B cell (primary cell): Measurements from ENCODE around the gene MTHFD2L. TPM values are rescaled to one million over a fixed set of nuclear protein-coding genes. Genes with fewer than 3 reads are reported as not detected.

ENCODE experiments used
- ATAC-seq: fragments of 200-7000 bp; cut with Tn5 transposase; one replicate; pipeline ENCODE4 v1.10.0; 2021; ENCODE audit warnings: low read depth, mild to moderate bottlenecking, moderate number of reproducible peaks, moderate library complexity
- CTCF ChIA-PET: fragments of 350-600 bp; sonication (Branson Sonifier 250); formaldehyde crosslinking; loops from one replicate; lab custom pipeline; 2021; ENCODE audit warnings: antibody characterized with exemption, inconsistent platforms; lab: Charles Lee
- POLR2A ChIA-PET: fragments of 350-600 bp; sonication (Branson Sonifier 250); formaldehyde crosslinking; loops from one replicate; lab custom pipeline; 2021; ENCODE audit warnings: antibody characterized with exemption; lab: Charles Lee
- DNase-seq: peaks from one replicate; pipeline ENCODE4 v3.0.0; 2013
- H2AFZ ChIP-seq: 2 replicates; pipeline ENCODE4 v1.6.1; 2012; ENCODE audit warnings: mild to moderate bottlenecking, low read depth, low read length; ENCODE audit not compliant: insufficient read depth, poor library complexity, severe bottlenecking
- H3K27ac ChIP-seq, 2 donors: 1 replicate in 1 of 2; 2 replicates in 1 of 2; pipeline ENCODE4 v1.5.1; 2012 to 2013; ENCODE audit warnings: low read length in 2 of 2, mild to moderate bottlenecking in 2 of 2, moderate library complexity in 1 of 2
- H3K27me3 ChIP-seq, 4 experiments: fragments of 200-600 bp in 1 of 4; sonication (generic) in 1 of 4; replicated peaks in 1 of 4; 1 replicate in 2 of 4; 2 replicates in 2 of 4; pipeline versions ENCODE4 v1.6.1 to v1.7.0; 2013 to 2016; ENCODE audit warnings: low read length in 3 of 4, mild to moderate bottlenecking in 2 of 4, mixed read lengths in 1 of 4, moderate library complexity in 1 of 4; ENCODE audit not compliant: insufficient read depth in 4 of 4, control insufficient read depth in 3 of 4; ENCODE audit errors: control extremely low read depth in 1 of 4
- H3K36me3 ChIP-seq, 2 experiments: replicated peaks in 1 of 2; 1 replicate in 1 of 2; 2 replicates in 1 of 2; pipeline versions ENCODE4 v1.6.1 to v1.7.1; 2013; ENCODE audit warnings: low read length in 1 of 2; ENCODE audit not compliant: insufficient read depth in 2 of 2, control insufficient read depth in 1 of 2; ENCODE audit errors: control extremely low read depth in 1 of 2, extremely low read depth in 1 of 2
- H3K4me1 ChIP-seq, 2 donors: fragments of 200-600 bp in 1 of 2; sonication (generic) in 1 of 2; 1 replicate in 1 of 2; 2 replicates in 1 of 2; pipeline versions ENCODE4 v1.5.1 to v1.6.1; 2013 to 2017; ENCODE audit warnings: low read length in 2 of 2; ENCODE audit not compliant: control insufficient read depth in 2 of 2, insufficient read depth in 2 of 2
- H3K4me2 ChIP-seq: replicated peaks from 2 replicates; pipeline ENCODE3; 2012; ENCODE audit warnings: mild to moderate bottlenecking, low read depth, low read length; ENCODE audit not compliant: poor library complexity, severe bottlenecking
- H3K4me3 ChIP-seq, 5 experiments: fragments of 200-600 bp in 1 of 5; sonication (generic) in 1 of 5; 1 replicate in 3 of 5; 2 replicates in 2 of 5; pipeline versions ENCODE4 v1.5.1 to v1.7.0; 2011 to 2016; ENCODE audit warnings: low read length in 4 of 5, mild to moderate bottlenecking in 4 of 5, low read depth in 2 of 5, control low read depth in 1 of 5, moderate library complexity in 1 of 5; ENCODE audit not compliant: insufficient read depth in 1 of 5; ENCODE audit errors: control extremely low read depth in 1 of 5, extremely low read depth in 1 of 5
- H3K79me2 ChIP-seq: fragments of 200-600 bp; sonication (generic); one replicate; pipeline ENCODE4 v1.6.0; 2016; ENCODE audit warnings: low read length; ENCODE audit not compliant: control insufficient read depth, insufficient read depth
- H3K9ac ChIP-seq: fragments of 200-600 bp; sonication (generic); 2 replicates; pipeline ENCODE4 v1.6.1; 2017; ENCODE audit warnings: mild to moderate bottlenecking, low read length, moderate library complexity
- H3K9me3 ChIP-seq, 3 donors: one replicate each; pipeline versions ENCODE4 v1.6.1 to v1.7.1; 2013; ENCODE audit warnings: low read length in 2 of 3; ENCODE audit not compliant: control insufficient read depth in 2 of 3, insufficient read depth in 1 of 3; ENCODE audit errors: control extremely low read depth in 1 of 3
- H4K20me1 ChIP-seq: 2 replicates; pipeline ENCODE4 v1.6.0; 2012; ENCODE audit warnings: mild to moderate bottlenecking, low read length; ENCODE audit not compliant: insufficient read depth, control insufficient read depth, poor library complexity, severe bottlenecking
- H3K27ac Mint-ChIP-seq: one replicate; pipeline ENCODE4 v1.8.0; 2021; ENCODE audit warnings: mixed read lengths
- H3K27me3 Mint-ChIP-seq: one replicate; pipeline ENCODE4 v1.8.0; 2021; ENCODE audit warnings: mixed read lengths
- H3K4me1 Mint-ChIP-seq: one replicate; pipeline ENCODE4 v1.8.0; 2021; ENCODE audit warnings: mixed read lengths
- H3K4me3 Mint-ChIP-seq: one replicate; pipeline ENCODE4 v1.8.0; 2021; ENCODE audit warnings: mixed read lengths
- H3K9me3 Mint-ChIP-seq: one replicate; pipeline ENCODE4 v1.8.0; 2022; ENCODE audit warnings: mixed read lengths; ENCODE audit not compliant: insufficient read depth
- CTCF ChIP-seq: fragments of 200-600 bp; IDR thresholded peaks from one replicate; pipeline ENCODE4 v1.8.0; 2022; ENCODE audit warnings: antibody characterized with exemption, mild to moderate bottlenecking
- EZH2 ChIP-seq: IDR thresholded peaks from 2 replicates; pipeline ENCODE4 v1.6.1; 2012; ENCODE audit warnings: borderline replicate concordance, low read depth, mild to moderate bottlenecking, moderate library complexity, low read length; ENCODE audit not compliant: insufficient read depth, poor library complexity, severe bottlenecking
- WGBS: methylation state at CpG from one replicate; pipeline ENCODE4 v1.1.5; 2013; ENCODE audit warnings: missing lambda C conversion rate; ENCODE audit not compliant: insufficient coverage; 5-methylcytosine and 5-hydroxymethylcytosine counted together
- intact Hi-C: fragments of 100-400 bp; cut with micrococcal nuclease; formaldehyde crosslinking; loops from one replicate; pipeline ENCODE4 v1.10.0; 2022
- polyA plus RNA-seq: library from polyadenylated mRNA; depleted of rRNA; stranded (reverse); fragments of >200 nt; gene quantifications from 2 replicates; pipeline ENCODE4 v1.2.3, GENCODE V29; 2012
- total RNA-seq, 2 donors: library from RNA; stranded (reverse); fragments of 120-200 nt in 1 of 2; gene quantifications; 1 replicate in 1 of 2; 2 replicates in 1 of 2; pipeline versions ENCODE4 v1.2.3 to v1.2.4, GENCODE V29; 2013 to 2022

MTHFD2L gene
- total and polyA plus RNA-seq, 2 donors (not counting 1 experiment from before 2014, with no cell fraction given), result 5.5 to 12.6 TPM

GRCh38 chr4:74223801-74224200 is 65.9 kb downstream of the MTHFD2L start:
- intact Hi-C loops, result no loop called here
- no CpG with 5 or more reads among the region's 1 CpG for WGBS
- H3K9me3 Mint-ChIP-seq, result no peaks in the 10 kb centered on the region

More at GRCh38 chr4:74223801-74224200, 65.9 kb downstream of the MTHFD2L start:
- no peak overlapping the region for H3K4me3 Mint-ChIP-seq
- no peak overlapping the region for H3K4me2 ChIP-seq
- H3K27ac ChIP-seq, result no peak overlapping the region
- no peak overlapping the region for H3K27ac Mint-ChIP-seq
- H3K9ac ChIP-seq, result no peak overlapping the region
- no peak for DNase-seq
- ATAC-seq, result no peak
- H3K4me1 ChIP-seq, result no peaks in the 10 kb centered on the region
- no peak overlapping the region for H2AFZ ChIP-seq
- no peaks in the 10 kb centered on the region for H3K36me3 ChIP-seq
- H3K4me1 Mint-ChIP-seq, result peaks cover 5% of the 10 kb centered on the region
- TF ChIP-seq EZH2 (no peak), CTCF (no peak)
- ChIA-PET CTCF (interaction anchor here (1.0 to 1.3 kb wide), 2 partner anchors 14 to 97 kb away, joined by 3 to 4 read pairs; no protein-coding TSS in a partner anchor), POLR2A (no interaction called here)
- H4K20me1 ChIP-seq, result no peaks in the 10 kb centered on the region
- H3K79me2 ChIP-seq, result no peaks in the 10 kb centered on the region
- no peaks in the 10 kb centered on the region for H3K9me3 ChIP-seq
- no peak overlapping the region for H3K4me3 ChIP-seq
- H3K27me3 Mint-ChIP-seq, result no peaks in the 10 kb centered on the region
- no peaks in the 10 kb centered on the region for H3K27me3 ChIP-seq
